Hindlimb muscle (tissue), 1 donor: ENCODE data around the gene SH3D19. TPM values are rescaled to one million over a fixed set of nuclear protein-coding genes. Genes with fewer than 3 reads are reported as not detected.
"Not testable (repeated sequence)": the region's sequence is repeated elsewhere in the genome, so short reads cannot be mapped to it uniquely, and the experiment has no call there.

Experiments used
- DNase-seq: peaks from one replicate; pipeline ENCODE4 v3.0.0-alpha.2; 2013
- polyA plus RNA-seq: library from polyadenylated mRNA; unstranded; fragments of 120-200 nt; gene quantifications from one replicate; pipeline ENCODE4 v1.2.1, GENCODE V29; 2013; ENCODE audit not compliant: insufficient read length

Gene SH3D19
- polyA plus RNA-seq, 1 donor: 26.1 TPM

GRCh38 chr4:151319490-151319889 is 5.9 kb downstream of the SH3D19 start:
- no peak for DNase-seq

DNA sequence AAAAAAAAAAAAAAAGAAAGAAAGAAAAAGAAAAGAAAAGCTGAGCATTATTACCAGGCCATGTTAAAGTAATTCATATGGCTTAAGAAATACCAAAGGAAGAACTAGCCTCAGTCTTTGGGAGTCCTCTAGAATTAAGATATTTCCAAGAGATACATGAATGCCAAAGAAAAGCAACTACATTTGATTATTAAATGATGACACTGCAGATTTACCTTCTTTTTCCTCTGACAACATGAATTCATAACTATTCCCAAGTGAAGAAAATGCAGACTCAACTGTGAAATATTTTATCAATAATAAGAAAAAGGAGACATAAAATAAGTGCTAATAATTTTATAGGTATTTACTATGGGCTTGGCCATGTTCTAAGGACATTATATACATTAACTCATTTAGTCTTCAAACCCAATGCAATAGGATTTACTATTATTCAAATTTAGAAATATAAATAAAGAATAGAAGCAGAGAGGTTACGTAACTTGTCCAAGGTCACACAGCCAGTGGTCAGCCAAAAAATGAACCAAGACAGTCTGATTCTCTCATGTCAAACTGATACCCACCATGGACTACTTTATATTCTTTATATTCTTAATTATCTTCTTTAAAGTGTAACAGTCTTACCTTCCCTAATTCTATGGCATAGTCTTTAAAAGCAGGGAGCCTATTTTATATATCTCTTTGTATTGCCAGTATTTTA is 6.9 kb downstream of the SH3D19 start:
- no peak for DNase-seq

- DNase-seq: no peak
Measured at GRCh38 chr4:151316645-151317044, 8.8 kb downstream of the SH3D19 start.

- DNase-seq: no peak
Measured at GRCh38 chr4:151315212-151315886, 10.1 kb downstream of the SH3D19 start.

- no peak for DNase-seq
Measured at GRCh38 chr4:151314479-151314878, 10.9 kb downstream of the SH3D19 start.

GRCh38 chr4:151314010-151314355 is 11.4 kb downstream of the SH3D19 start:
- DNase-seq: no peak

- no peak for DNase-seq
Measured at GRCh38 chr4:151313306-151314009, 11.9 kb downstream of the SH3D19 start.

DNA sequence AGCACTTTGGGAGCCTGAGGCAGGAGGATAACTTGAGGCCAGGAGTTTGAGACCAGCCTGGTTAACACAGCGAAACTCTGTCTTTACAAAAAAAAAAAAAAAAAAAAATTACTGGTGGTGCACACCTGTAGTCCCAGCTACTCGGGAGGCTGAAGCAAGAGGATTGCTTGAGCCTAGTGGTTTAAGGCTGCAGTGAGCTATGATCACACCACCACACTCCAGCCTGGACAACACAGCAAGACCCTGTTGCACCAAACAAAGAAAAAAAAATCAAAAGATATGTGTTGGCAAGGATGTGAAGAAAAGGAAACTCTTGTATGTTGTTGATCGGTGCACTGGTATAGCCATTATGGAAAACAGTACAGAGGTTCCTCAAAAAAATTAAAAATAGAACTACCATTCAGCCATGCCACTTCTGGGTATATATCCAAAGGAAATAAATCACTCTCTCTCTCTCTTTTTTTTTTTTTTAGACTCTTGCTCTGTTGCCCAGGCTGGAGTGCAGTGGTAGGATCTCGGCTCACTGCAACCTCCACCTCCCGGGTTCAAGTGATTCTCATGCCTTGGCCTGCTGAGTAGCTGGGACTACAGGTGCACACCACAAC is 15.2 kb downstream of the SH3D19 start:
- no peak for DNase-seq

- no peak for DNase-seq
Measured at GRCh38 chr4:151304755-151305154, 20.6 kb downstream of the SH3D19 start.

GRCh38 chr4:151304226-151304625 is 21.2 kb downstream of the SH3D19 start:
- DNase-seq: no peak

GRCh38 chr4:151302432-151302831 is 23.0 kb downstream of the SH3D19 start:
- no peak for DNase-seq

- no peak for DNase-seq
Measured at GRCh38 chr4:151297170-151297569, 28.2 kb downstream of the SH3D19 start.

DNA sequence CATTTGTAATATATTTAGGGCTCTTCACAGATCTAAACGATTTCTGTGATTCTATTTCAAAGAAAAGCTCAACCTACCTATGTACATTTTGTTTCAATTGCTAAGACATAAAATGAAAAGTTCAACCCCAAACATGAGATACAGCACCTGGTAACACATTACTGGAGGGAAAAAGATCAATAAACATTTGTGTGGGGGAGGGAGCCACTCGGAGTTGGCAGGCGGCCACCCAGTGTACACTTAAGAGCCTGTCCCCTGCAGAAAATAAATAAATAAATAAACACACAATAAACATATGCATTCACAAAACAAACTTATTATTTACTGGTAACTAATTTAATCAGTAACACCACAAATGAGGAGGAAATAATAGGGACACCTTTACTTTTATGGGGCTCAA is 29.2 kb downstream of the SH3D19 start:
- no peak for DNase-seq

GRCh38 chr4:151294833-151295496 is 30.4 kb downstream of the SH3D19 start:
- no peak for DNase-seq

DNA sequence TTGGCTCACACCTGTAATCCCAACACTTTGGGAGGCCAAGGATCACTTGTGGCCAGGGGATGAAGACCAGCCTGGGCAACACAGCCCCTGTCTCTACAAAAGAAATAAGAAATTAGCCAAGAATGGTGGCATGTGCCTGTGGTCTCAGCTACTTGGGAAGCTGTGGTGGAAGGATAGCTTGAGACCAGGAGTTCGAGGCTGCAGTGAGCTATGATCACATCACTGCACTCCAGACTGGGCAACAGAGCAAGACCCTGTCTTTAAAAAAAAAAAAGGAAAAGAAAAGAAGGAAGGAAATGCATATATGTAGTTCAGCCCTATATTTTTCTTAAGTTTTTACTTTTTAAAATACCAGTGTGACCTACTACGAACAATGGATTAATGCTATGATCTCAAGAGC is 33.4 kb downstream of the SH3D19 start:
- DNase-seq: no peak

DNA sequence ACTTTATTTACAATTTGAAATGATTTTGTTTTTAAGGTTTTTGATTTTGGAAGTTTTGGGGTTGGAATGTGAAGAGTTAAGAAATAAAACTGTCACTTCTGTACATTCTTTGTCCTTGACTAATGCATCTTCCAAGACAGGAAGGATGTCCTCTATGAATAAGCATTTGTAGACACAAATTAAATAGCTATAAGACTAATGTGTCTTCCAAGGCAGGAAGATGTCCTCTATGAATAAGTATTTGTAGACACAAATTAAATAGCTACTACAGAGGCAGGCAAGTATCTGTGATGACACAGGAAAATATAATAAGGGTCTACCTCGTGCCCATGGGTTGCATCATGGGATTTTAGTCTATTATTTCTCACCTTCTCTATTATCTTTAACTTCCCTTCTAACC is 33.9 kb downstream of the SH3D19 start:
- DNase-seq: no peak

DNA sequence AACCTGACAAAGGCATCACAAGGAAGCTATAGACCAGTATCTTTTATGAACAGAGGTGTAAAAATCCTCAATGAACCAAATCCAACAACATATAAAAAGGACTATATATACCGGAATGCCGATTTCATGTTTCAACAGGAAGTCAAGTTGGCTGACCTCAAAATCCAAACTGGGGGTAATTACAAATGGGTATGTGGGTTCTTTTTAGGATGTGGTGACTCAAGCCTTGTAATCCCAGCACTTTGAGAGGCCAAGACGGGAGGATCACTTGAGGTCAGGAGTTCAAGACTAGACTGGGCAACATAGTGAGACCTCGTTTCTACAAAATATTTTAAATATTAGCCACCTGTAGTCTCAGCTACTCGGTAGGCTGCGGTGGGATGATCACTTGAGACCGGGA is 38.0 kb downstream of the SH3D19 start:
- no peak for DNase-seq

DNA sequence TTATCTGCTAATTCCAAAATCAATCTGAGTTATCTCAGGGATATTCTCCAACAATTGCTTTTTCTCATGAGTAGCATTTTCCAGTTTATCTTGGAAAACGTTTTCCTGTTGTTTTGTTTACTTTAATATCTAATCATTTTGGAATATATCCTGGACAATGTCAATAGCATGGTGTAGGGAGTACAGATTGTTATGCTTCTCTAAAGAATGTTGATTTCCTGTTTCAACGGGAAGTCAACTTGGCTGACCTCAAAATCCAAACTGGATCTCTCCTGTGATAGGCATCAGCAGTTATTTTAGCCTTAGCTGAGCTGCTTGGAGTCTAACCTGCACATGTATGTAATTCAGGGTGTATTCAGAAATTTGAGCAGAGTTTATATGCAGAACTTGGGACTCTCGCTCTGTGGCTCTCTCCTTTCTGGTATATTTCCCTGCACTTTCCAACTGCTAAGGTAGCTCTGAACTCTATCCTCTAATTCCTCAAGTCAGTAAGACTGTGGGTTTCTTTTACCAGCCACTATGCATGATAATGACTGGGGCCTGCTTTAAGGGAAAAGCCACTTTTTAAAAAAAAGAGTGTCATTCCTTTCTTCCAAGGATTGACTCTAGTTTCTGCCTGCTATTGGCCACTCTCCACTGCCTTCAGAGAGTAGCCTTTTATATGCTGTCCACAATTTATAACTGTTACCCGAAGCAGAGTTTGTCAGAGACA is 40.7 kb downstream of the SH3D19 start:
- no peak for DNase-seq

DNA sequence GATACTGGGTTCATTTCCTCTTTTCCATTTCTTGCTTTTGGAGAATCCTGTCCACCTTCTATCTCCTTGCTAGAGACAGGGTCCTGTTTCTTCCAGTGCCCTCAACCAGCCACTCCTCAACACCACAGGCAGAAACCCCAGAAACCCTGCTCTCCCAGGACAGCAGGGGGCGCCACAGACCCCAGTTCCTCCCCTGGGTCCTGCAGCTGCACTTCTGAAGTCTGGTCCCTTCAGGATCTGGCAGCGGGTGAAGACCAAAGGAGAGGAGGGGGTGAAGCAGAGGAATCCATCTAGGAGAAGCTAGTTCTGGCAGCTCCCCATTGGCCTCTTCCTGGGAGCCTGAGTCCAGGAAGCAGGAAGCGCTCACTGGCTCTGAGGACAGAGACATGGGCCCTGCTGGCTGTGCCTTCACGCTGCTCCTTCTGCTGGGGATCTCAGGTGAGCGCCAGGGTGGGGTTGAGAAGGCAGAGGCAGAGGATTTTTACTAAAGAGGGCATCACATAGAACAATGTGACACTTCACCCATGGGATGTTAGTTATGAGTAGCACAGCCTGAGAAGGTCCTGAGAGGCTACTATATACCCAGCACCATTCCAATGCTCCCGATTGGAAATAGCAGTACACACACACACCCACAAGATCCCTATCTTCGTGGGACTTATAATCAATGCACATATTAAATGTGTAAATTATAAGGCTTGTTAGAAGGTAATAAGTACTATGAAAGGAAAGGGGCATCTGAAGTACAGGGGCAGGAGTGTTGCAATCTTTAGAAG is 48.4 kb downstream of the SH3D19 start, which contains the start of gene PRSS48:
TSS of gene PRSS48 (plus strand) at position 375 of the 776 bp plus-strand sequence. CDS start at position 387, 12 bp downstream.
- no peak for DNase-seq

DNA sequence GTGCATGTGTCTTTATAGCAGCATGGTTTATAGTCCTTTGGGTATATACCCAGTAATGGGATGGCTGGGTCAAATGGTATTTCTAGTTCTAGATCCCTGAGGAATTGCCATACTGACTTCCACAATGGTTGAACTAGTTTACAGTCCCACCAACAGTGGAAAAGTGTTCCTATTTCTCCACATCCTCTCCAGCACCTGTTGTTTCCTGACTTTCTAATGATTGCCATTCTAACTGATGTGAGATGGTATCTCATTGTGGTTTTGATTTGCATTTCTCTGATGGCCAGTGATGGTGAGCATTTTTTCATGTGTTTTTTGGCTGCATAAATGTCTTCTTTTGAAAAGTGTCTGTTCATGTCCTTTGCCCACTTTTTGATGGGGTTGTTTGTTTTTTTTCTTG is 56.5 kb downstream of the SH3D19 start:
- DNase-seq: not testable (repeated sequence)

GRCh38 chr4:151267822-151268535 is 57.4 kb downstream of the SH3D19 start:
- no peak for DNase-seq
